Common myeloid progenitor, CD34-positive (primary cell): ENCODE measurements around the gene TNS1. TPM values are rescaled to one million over a fixed set of nuclear protein-coding genes. Genes with fewer than 3 reads are reported as not detected.
"Not testable (repeated sequence)": the region's sequence is repeated elsewhere in the genome, so short reads cannot be mapped to it uniquely, and the experiment has no call there.

ENCODE experiments used
- CTCF ChIA-PET: fragments of 350-600 bp; sonication (Branson Sonifier 250); formaldehyde crosslinking; loops from one replicate; lab custom pipeline; 2021; ENCODE audit warnings: antibody characterized with exemption; lab: Charles Lee
- POLR2A ChIA-PET: fragments of 350-600 bp; sonication (Branson Sonifier 250); formaldehyde crosslinking; loops from one replicate; lab custom pipeline; 2021; ENCODE audit warnings: antibody characterized with exemption; lab: Charles Lee
- DNase-seq, 3 donors: peaks; one replicate each; pipeline versions ENCODE4 v3.0.0 to v3.0.0-alpha.2; 2013
- H3K27ac ChIP-seq, 2 experiments: 1 replicate in 1 of 2; 2 replicates in 1 of 2; pipeline ENCODE4 v1.7.0; 2013; ENCODE audit warnings: inconsistent platforms in 2 of 2, low read length in 2 of 2, mild to moderate bottlenecking in 2 of 2, low read depth in 1 of 2, moderate library complexity in 1 of 2; ENCODE audit not compliant: severe bottlenecking in 2 of 2, insufficient read depth in 1 of 2, poor library complexity in 1 of 2
- H3K27me3 ChIP-seq, 5 experiments: replicated peaks in 2 of 5; 1 replicate in 3 of 5; 2 replicates in 2 of 5; pipeline versions ENCODE4 v1.6.1 to v1.7.0; 2013; ENCODE audit warnings: low read length in 4 of 5, mild to moderate bottlenecking in 2 of 5, moderate library complexity in 2 of 5, inconsistent platforms in 1 of 5; ENCODE audit not compliant: insufficient read depth in 5 of 5, control insufficient read depth in 4 of 5
- H3K36me3 ChIP-seq, 4 experiments: 1 replicate in 2 of 4; 2 replicates in 2 of 4; pipeline versions ENCODE4 v1.6.1 to v1.7.0; 2013; ENCODE audit warnings: low read length in 3 of 4, control low read depth in 1 of 4, mild to moderate bottlenecking in 1 of 4; ENCODE audit not compliant: control insufficient read depth in 4 of 4, insufficient read depth in 4 of 4
- H3K4me1 ChIP-seq, 4 experiments: 1 replicate in 3 of 4; 2 replicates in 1 of 4; pipeline versions ENCODE4 v1.6.1 to v1.7.1; 2013; ENCODE audit warnings: low read length in 3 of 4, mild to moderate bottlenecking in 3 of 4, control low read depth in 1 of 4, inconsistent platforms in 1 of 4, moderate library complexity in 1 of 4; ENCODE audit not compliant: control insufficient read depth in 4 of 4, insufficient read depth in 4 of 4; ENCODE audit errors: control extremely low read depth in 1 of 4
- H3K4me3 ChIP-seq, 7 experiments: 1 replicate in 4 of 7; 2 replicates in 3 of 7; pipeline versions ENCODE4 v1.5.1 to v1.7.0; 2013; ENCODE audit warnings: mild to moderate bottlenecking in 7 of 7, low read length in 6 of 7, moderate library complexity in 6 of 7, inconsistent platforms in 2 of 7, low read depth in 2 of 7, control low read depth in 1 of 7; ENCODE audit not compliant: insufficient read depth in 4 of 7, control insufficient read depth in 1 of 7; ENCODE audit errors: extremely low read depth in 1 of 7
- H3K9me3 ChIP-seq, 5 experiments: 1 replicate in 4 of 5; 2 replicates in 1 of 5; pipeline versions ENCODE4 v1.6.1 to v1.7.1; 2013; ENCODE audit warnings: low read length in 4 of 5, mild to moderate bottlenecking in 2 of 5, inconsistent platforms in 1 of 5, low read depth in 1 of 5, moderate library complexity in 1 of 5; ENCODE audit not compliant: control insufficient read depth in 4 of 5, insufficient read depth in 2 of 5; ENCODE audit errors: control extremely low read depth in 1 of 5
- WGBS: methylation state at CpG from one replicate; pipeline ENCODE4 v1.1.5; 2013; ENCODE audit not compliant: insufficient coverage; 5-methylcytosine and 5-hydroxymethylcytosine counted together
- polyA plus RNA-seq: library from polyadenylated mRNA; unstranded; fragments of 120-200 nt; gene quantifications from one replicate; pipeline ENCODE4 v1.2.1, GENCODE V29; 2013

The TNS1 gene
- polyA plus RNA-seq, result 12.3 TPM

- POLR2A ChIA-PET, result no interaction called here
- peak within 1 kb of the TSS in 3 of 7 experiments; percentile 9 to 50 (median 36) for H3K4me3 ChIP-seq
These were observed at the start of gene TNS1 for GRCh38 chr2:218002845-218003180. Gene TNS1 (minus strand): TSS chr2:218002995. CDS start chr2:218002872, 123 bp downstream.

GRCh38 chr2:218051903-218052302 lies 49.1 kb upstream of the TNS1 start:
- DNase-seq, result no peak
- H3K4me3 ChIP-seq, result no peak overlapping the region
- H3K27ac ChIP-seq, result no peak overlapping the region
- H3K27me3 ChIP-seq, result no peaks in the 10 kb centered on the region
- peaks cover 0 to 3% (median 0%) of the 10 kb centered on the region in 4 experiments for H3K4me1 ChIP-seq
- peaks cover 0 to 11% (median 4%) of the 10 kb centered on the region in 5 experiments for H3K9me3 ChIP-seq
- WGBS, result 91% methylated on average over 2 of the region's 3 CpGs
- H3K36me3 ChIP-seq, result no peaks in the 10 kb centered on the region
- POLR2A ChIA-PET, result no interaction called here
- CTCF ChIA-PET, result interaction anchor here (2.4 kb wide), 1 partner anchor 21 kb away, joined by 9 read pairs; no protein-coding TSS in a partner anchor

More at GRCh38 chr2:218002845-218003180, at the start of gene TNS1:
- 75% methylated on average over 9 of the region's 13 CpGs for WGBS
- H3K4me1 ChIP-seq, result peaks cover 0 to 26% (median 19%) of the 10 kb centered on the region in 4 experiments
- H3K36me3 ChIP-seq, result peaks cover 0 to 4% (median 1%) of the 10 kb centered on the region in 4 experiments
- CTCF ChIA-PET, result interaction anchor here (0.6 to 1.1 kb wide), 3 partner anchors 9 to 23 kb away, joined by 3 read pairs; no protein-coding TSS in a partner anchor
- DNase-seq, result no peak
- no peaks in the 10 kb centered on the region for H3K9me3 ChIP-seq
- H3K27me3 ChIP-seq, result no peaks in the 10 kb centered on the region
- peak within 1 kb of the TSS; percentile 46 to 63 for H3K27ac ChIP-seq

GRCh38 chr2:218047536-218048225 lies 44.9 kb upstream of the TNS1 start:
- peaks cover 0 to 16% (median 4%) of the 10 kb centered on the region in 5 experiments for H3K9me3 ChIP-seq
- ChIA-PET POLR2A (interaction anchor here (0.6 kb wide), 1 partner anchor 286 kb away, joined by 4 read pairs; no protein-coding TSS in a partner anchor), CTCF (no interaction called here)
- 100% methylated on average over 1 of the region's 8 CpGs for WGBS
- peak in 2 of 3 donors; percentile 36 to 49 for DNase-seq
- peaks cover 0 to 2% (median 0%) of the 10 kb centered on the region in 5 experiments for H3K27me3 ChIP-seq
- H3K4me3 ChIP-seq, result no peak overlapping the region
- no peak overlapping the region for H3K27ac ChIP-seq
- no peaks in the 10 kb centered on the region for H3K36me3 ChIP-seq
- peaks cover 0 to 3% (median 0%) of the 10 kb centered on the region in 4 experiments for H3K4me1 ChIP-seq

- H3K36me3 ChIP-seq, result no peaks in the 10 kb centered on the region
- H3K4me3 ChIP-seq, result no peak overlapping the region
- H3K27ac ChIP-seq, result no peak overlapping the region
- POLR2A ChIA-PET, result interaction anchor here (0.6 kb wide), 1 partner anchor 24 kb away, joined by 3 read pairs; no protein-coding TSS in a partner anchor
- CTCF ChIA-PET, result interaction anchor here (0.8 to 1.2 kb wide), 3 partner anchors 10 to 261 kb away, joined by 3 read pairs; no protein-coding TSS in a partner anchor
- peaks cover 0 to 4% (median 0%) of the 10 kb centered on the region in 5 experiments for H3K27me3 ChIP-seq
- H3K4me1 ChIP-seq, result peaks cover 0 to 3% (median 0%) of the 10 kb centered on the region in 4 experiments
- H3K9me3 ChIP-seq, result peaks cover 0 to 16% (median 4%) of the 10 kb centered on the region in 5 experiments
- DNase-seq, result peak in 1 of 3 donors; percentile 15
- 100% methylated on average over 3 of the region's 4 CpGs for WGBS
These were observed 43.4 kb upstream of the TNS1 start for GRCh38 chr2:218046238-218046637.

GRCh38 chr2:218044599-218044998 lies 41.8 kb upstream of the TNS1 start:
- H3K9me3 ChIP-seq, result peaks cover 0 to 10% (median 0%) of the 10 kb centered on the region in 5 experiments
- H3K4me3 ChIP-seq, POLR2A ChIA-PET, H3K27me3 ChIP-seq, H3K27ac ChIP-seq, H3K4me1 ChIP-seq, DNase-seq, H3K36me3 ChIP-seq: not testable (repeated sequence)
- CTCF ChIA-PET, result interaction anchor here (1.0 to 1.4 kb wide), 2 partner anchors 10 to 26 kb away, joined by 3 read pairs; no protein-coding TSS in a partner anchor
- WGBS, result no CpG with 5 or more reads among the region's 1 CpG

GRCh38 chr2:218043701-218044109 lies 40.9 kb upstream of the TNS1 start:
- H3K4me3 ChIP-seq, result no peak overlapping the region
- ChIA-PET POLR2A (no interaction called here), CTCF (interaction anchor here (1.0 to 1.4 kb wide), 3 partner anchors 9 to 255 kb away, joined by 3 read pairs; no protein-coding TSS in a partner anchor)
- DNase-seq, result no peak
- WGBS, result 100% methylated on average over 2 of the region's 5 CpGs
- peaks cover 0 to 3% (median 0%) of the 10 kb centered on the region in 4 experiments for H3K4me1 ChIP-seq
- H3K27me3 ChIP-seq, result peaks cover 0 to 4% (median 0%) of the 10 kb centered on the region in 5 experiments
- peaks cover 0 to 10% (median 0%) of the 10 kb centered on the region in 5 experiments for H3K9me3 ChIP-seq
- H3K36me3 ChIP-seq, result no peaks in the 10 kb centered on the region
- no peak overlapping the region for H3K27ac ChIP-seq
